HG03045 (cell line): ENCODE results near the gene MRTFB.

Experiments
- ATAC-seq: cut with Tn5 transposase; IDR thresholded peaks from one replicate; pipeline ENCODE4 v1.9.1; 2021; ENCODE audit warnings: mild to moderate bottlenecking, moderate library complexity; ENCODE audit not compliant: unreplicated experiment

MRTFB gene

GRCh38 chr16:14061732-14062259, 9.3 kb upstream of the MRTFB start:
- ATAC-seq = no peak

- no peak for ATAC-seq
Observed at GRCh38 chr16:14062261-14062660, 8.9 kb upstream of the MRTFB start.

- ATAC-seq = no peak
Observed at GRCh38 chr16:14063618-14064581, 7.2 kb upstream of the MRTFB start.

- no peak for ATAC-seq
Observed at GRCh38 chr16:14069818-14070217, 1.3 kb upstream of the MRTFB start.

- ATAC-seq = peak; percentile 23
Observed at GRCh38 chr16:14070555-14070876, 603 bp upstream of the MRTFB start.

- ATAC-seq = peak; percentile 35
Observed at GRCh38 chr16:14071576-14072271, 605 bp downstream of the MRTFB start.

- no peak for ATAC-seq
Observed at GRCh38 chr16:14072360-14072759, 1.2 kb downstream of the MRTFB start.

GRCh38 chr16:14074544-14074943, 3.4 kb downstream of the MRTFB start:
- no peak for ATAC-seq

GRCh38 chr16:14077918-14078317, 6.8 kb downstream of the MRTFB start:
- ATAC-seq = no peak

- no peak for ATAC-seq
Observed at GRCh38 chr16:14086477-14086876, 15.4 kb downstream of the MRTFB start.

GRCh38 chr16:14087181-14087580, 16.1 kb downstream of the MRTFB start:
- no peak for ATAC-seq

GRCh38 chr16:14087590-14088154, 16.6 kb downstream of the MRTFB start:
- no peak for ATAC-seq

GRCh38 chr16:14088155-14088753, 17.1 kb downstream of the MRTFB start:
- ATAC-seq = no peak

GRCh38 chr16:14089283-14089823, 18.2 kb downstream of the MRTFB start:
- no peak for ATAC-seq

- ATAC-seq = no peak
Observed at GRCh38 chr16:14092561-14092960, 21.4 kb downstream of the MRTFB start.

GRCh38 chr16:14095883-14096551, 24.9 kb downstream of the MRTFB start:
- ATAC-seq = no peak

GRCh38 chr16:14097182-14097959, 26.3 kb downstream of the MRTFB start:
- no peak for ATAC-seq

GRCh38 chr16:14098081-14098480, 27.0 kb downstream of the MRTFB start:
- no peak for ATAC-seq

- ATAC-seq = no peak
Observed at GRCh38 chr16:14100825-14101224, 29.7 kb downstream of the MRTFB start.

- no peak for ATAC-seq
Observed at GRCh38 chr16:14101415-14101814, 30.3 kb downstream of the MRTFB start.
